HG02610 (cell line): ENCODE measurements around the gene ZRANB3.

ENCODE experiments used
- ATAC-seq: cut with Tn5 transposase; IDR thresholded peaks from one replicate; pipeline ENCODE4 v1.9.1; 2021; ENCODE audit warnings: mild to moderate bottlenecking, moderate library complexity; ENCODE audit not compliant: unreplicated experiment

The ZRANB3 gene

GRCh38 chr2:135256531-135257260 lies 274.3 kb downstream of the ZRANB3 start:
- no peak for ATAC-seq

- no peak for ATAC-seq
Measured at GRCh38 chr2:135255208-135255607, 275.8 kb downstream of the ZRANB3 start.

- no peak for ATAC-seq
Measured at GRCh38 chr2:135252805-135253458, 278.1 kb downstream of the ZRANB3 start.

GRCh38 chr2:135248611-135249010 lies 282.4 kb downstream of the ZRANB3 start:
- ATAC-seq, result no peak

GRCh38 chr2:135246711-135247270 lies 284.2 kb downstream of the ZRANB3 start:
- ATAC-seq, result no peak

- no peak for ATAC-seq
Measured at GRCh38 chr2:135245071-135245470, 285.9 kb downstream of the ZRANB3 start.

- ATAC-seq, result no peak
Measured at GRCh38 chr2:135238651-135239050, 292.4 kb downstream of the ZRANB3 start.

GRCh38 chr2:135230150-135230549 lies 300.9 kb downstream of the ZRANB3 start:
- ATAC-seq, result no peak

- no peak for ATAC-seq
Measured at GRCh38 chr2:135227386-135227785, 303.6 kb downstream of the ZRANB3 start.

GRCh38 chr2:135226961-135227360 lies 304.1 kb downstream of the ZRANB3 start:
- ATAC-seq, result no peak

GRCh38 chr2:135225781-135226180 lies 305.2 kb downstream of the ZRANB3 start:
- no peak for ATAC-seq

GRCh38 chr2:135219226-135219625 lies 311.8 kb downstream of the ZRANB3 start:
- ATAC-seq, result no peak

GRCh38 chr2:135218426-135218825 lies 312.6 kb downstream of the ZRANB3 start:
- no peak for ATAC-seq

- ATAC-seq, result no peak
Measured at GRCh38 chr2:135212757-135213156, 318.3 kb downstream of the ZRANB3 start.

GRCh38 chr2:135208016-135208415 lies 323.0 kb downstream of the ZRANB3 start:
- ATAC-seq, result no peak

GRCh38 chr2:135203944-135204343 lies 327.1 kb downstream of the ZRANB3 start:
- ATAC-seq, result no peak

- ATAC-seq, result no peak
Measured at GRCh38 chr2:135202751-135203150, 328.3 kb downstream of the ZRANB3 start.

GRCh38 chr2:135198481-135198880 lies 332.5 kb downstream of the ZRANB3 start:
- no peak for ATAC-seq

- ATAC-seq, result no peak
Measured at GRCh38 chr2:135190799-135191198, 340.2 kb downstream of the ZRANB3 start.

GRCh38 chr2:135189148-135189547 lies 341.9 kb downstream of the ZRANB3 start:
- no peak for ATAC-seq

- no peak for ATAC-seq
Measured at GRCh38 chr2:135187270-135187669, 343.7 kb downstream of the ZRANB3 start.

- no peak for ATAC-seq
Measured at GRCh38 chr2:135186054-135186453, 345.0 kb downstream of the ZRANB3 start.
